GM19240 (cell line): Measurements from ENCODE around the gene HSPA12A.

Experiments
- DNase-seq: peaks from one replicate; pipeline ENCODE4 v3.0.0; 2011; ENCODE audit warnings: low spot score; ENCODE audit not compliant: insufficient read length

The HSPA12A gene

DNA sequence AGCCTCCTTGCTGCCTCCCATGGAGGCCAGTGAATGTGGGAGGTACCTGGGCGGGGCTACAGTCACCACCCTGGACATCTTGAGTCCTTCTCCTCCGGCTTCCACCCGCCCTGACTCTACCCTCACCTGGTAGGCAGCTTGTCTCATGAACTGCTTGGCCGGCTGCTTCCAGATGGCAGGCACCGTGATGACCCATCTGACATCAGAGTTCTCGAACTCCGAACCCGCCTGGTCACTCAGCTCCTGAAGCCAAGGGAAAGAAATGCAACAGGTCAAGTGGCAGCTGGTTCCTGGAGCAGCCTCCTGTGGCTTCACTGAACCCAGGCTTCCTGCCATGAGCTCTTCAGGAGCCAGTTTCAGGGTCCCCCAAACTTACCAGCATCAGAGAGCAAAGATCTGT is 50.1 kb downstream of the HSPA12A start:
- DNase-seq: no peak

DNA sequence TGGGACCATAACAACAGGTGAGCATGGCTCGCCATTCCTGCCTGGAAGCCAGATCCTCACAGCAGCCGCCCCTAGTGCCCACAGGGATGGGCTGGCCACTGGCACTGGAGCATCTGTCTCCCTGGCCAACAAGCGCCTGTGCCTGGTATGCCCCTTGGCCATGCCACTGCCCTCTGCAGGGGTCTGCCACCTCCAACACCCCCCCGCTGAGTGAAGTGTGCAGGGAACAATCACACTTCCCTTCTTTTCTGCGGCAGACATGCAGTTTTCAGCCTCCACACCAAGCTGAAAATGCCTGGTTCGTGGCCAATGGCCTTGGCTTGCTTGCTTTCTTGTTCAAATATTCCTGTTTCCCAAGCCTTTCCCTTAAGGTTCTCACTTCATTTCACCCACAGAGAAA is 50.7 kb downstream of the HSPA12A start:
- DNase-seq: no peak

DNA sequence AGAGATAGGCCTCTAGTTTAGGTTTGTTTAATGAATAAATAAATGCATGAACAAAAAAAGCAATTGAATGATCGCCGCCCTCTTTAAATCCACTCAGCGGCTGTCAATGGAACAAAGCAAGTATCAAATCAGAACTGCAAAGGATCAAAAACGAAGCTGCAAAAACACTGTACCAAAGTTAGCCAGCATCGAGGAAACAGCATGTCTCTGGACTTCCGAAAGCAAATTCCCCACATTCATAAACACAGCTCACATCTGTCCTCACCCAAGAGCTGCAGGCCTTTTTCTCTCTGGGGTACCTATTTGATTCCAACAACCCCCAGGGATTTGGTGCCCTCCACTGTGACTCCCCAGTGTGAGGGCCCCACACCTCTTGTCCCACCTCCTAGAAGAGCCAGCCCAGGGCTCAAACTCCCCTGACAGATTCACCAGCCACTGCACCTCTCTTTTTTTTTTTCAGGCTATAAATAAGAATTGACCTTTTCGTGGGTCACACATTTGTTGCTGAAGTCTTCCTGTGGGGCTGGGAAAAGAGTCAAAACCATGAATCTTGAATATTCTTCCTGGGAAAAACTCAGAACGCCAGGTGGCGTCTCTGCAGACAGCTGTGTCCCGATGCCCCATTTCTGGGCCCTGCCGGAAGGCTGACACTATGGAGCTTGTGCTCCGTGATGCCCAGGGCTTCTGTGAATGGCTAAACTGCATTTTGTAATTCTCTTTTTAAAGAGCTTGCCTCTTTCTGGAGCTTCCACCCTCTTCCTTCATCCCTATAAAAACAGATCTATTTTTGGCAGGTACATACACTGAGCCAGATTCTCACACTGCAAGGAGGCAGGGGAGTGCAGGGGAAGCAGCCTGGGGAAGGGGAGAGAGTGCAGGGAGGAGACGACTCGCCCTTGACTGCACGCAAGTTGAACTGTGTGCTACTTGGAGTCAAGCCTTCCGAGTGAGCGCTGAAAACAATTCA is 51.7 kb downstream of the HSPA12A start:
- no peak for DNase-seq

DNA sequence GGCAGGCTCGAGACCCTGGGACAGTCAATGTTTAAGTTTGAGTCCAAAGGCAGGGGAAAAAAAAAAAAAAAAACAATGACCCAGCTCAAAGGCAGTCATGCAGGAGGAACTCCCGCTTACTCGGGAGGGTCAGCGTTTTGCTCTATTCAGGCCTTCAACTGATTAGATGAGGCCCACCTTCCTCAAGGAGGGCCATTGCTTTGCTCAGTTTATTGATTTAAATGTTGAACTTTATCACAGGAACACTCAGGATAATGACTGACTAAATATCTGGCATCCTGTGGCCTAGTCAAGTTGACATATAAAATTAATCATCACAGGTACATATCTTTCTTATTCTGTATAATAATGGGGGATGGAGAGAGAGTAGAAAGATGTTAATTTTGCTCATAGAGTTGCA is 52.6 kb downstream of the HSPA12A start:
- DNase-seq: no peak

DNA sequence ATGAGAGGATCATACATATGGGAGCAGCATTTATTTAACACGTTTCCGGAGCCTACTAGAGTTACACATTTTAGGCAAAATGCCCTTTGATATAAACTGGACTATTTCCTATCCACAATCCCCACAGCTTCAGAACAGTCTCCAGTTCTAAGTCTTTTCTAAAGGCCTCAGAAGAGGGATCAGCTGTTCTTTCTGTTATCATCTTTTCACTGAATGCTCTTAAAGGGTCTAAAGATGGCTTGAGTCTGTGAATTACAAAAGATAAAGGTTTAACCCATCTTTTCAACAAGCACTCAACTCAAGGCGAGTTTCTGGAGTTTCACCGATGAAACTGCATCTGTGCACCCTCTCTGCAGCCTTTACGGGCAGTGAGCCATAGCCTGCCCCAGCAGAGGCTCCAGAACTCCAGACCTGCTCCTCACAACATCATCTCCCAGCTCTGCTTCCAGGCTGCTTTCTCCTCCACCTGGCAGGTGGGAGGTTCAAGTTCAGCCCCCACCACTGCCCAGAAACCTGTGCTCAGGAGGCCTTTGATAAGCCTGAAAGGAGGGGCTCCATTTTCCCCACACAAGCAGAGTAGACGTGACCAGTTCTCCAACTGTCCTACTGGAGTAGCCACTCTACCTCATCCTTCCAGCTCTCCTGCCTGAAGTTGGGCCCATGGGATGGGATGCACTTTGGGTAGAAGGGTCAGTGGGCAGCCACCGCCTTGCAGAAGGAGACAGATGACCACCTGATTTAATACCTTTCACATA is 53.4 kb downstream of the HSPA12A start:
- no peak for DNase-seq

DNA sequence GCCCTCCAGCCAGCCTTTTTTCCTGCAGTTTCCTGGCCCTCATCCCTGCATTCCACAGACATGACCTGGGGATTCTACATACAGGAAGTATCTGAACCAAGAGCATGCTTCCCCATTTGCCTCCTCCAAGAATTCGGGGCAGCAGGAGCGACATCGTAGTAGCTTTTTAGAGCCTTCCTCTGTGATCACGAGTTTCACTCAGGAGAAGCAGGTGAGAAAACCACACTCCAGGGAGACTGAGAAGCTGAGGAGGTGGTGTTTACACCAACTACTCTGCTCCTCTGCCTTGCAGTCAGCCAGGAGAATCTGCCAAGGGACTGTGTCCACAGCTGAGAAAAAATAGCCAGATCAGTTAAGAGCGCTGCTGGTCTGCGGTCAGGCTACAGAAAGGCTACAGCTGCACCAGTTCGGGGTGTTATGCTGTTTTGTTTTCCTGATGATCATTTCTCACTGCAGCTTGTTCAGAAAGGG is 54.1 kb downstream of the HSPA12A start:
- no peak for DNase-seq

DNA sequence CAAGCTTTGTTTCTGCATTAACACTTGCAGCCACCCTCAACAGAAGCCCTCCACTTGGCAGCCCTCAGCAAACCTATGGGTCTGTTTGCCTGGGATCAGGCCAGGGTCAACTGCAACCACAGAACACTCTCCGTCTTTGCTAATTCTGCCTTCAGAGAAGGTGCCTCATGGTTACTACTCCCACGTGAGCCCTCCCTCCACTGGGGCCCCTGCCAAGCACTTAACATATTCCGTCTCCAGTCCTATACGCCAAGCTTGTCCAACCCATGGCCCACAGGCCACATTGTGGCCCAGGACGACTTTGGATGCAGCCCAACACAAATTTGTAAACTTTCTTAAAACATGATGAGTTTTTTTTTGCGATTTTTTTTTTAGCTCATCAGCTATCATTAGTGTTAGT is 54.7 kb downstream of the HSPA12A start:
- no peak for DNase-seq

DNA sequence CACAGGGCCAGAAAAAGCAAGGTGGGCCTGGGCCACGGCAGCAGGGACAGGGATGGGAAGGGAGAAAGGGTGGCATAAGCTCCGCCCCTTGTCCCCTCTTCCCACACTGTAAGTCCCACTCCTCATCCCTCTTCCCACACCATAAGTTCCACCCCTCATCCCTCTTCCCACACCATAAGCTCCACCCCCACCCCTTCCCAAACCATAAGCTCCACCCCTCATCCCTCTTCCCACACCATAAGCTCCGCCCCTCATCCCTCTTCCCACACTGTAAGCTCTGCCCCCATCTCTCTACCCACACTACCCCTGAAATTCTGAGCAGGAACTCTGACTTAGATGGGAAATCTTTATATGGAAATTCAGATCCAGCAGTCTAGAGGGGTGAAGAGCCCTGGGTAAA is 55.7 kb downstream of the HSPA12A start:
- no peak for DNase-seq

DNA sequence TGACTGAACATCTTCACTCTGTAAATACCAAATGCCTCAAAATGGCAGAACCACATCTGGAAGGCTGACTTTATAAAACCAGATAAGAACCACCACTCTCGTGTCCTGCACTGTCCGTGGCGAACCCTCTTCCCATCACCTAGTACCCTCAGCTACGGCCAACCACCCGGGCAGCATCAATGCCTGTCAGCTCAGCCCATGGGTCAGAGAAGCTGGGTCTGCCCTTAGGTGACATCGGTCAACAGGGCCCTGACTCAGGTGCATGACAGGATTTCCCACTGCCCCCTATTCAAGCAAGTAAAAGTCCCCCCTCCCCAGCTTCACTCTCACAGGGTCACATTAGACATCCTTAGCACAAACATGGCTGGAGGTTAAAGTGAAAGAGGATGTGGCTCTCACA is 56.6 kb downstream of the HSPA12A start:
- DNase-seq: no peak

DNA sequence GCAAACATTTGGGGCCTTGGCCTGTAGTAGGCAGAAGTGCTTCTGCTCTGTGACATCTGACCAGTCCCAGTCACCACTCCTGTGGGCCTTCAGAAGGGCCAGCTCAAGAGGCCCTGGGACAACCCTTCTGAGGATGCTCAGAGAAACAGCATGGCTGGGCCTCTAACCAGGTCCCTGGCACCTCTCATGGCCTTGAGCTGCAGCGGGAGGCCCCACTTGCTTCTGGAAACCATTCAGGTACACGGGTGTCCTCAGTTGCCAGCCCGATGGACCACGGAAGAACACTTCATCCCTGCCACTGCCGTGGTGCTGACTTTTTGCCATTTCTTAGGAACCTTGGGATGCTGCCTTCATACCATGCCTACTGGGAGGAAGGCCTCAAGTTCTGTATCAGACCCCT is 57.6 kb downstream of the HSPA12A start:
- DNase-seq: no peak

DNA sequence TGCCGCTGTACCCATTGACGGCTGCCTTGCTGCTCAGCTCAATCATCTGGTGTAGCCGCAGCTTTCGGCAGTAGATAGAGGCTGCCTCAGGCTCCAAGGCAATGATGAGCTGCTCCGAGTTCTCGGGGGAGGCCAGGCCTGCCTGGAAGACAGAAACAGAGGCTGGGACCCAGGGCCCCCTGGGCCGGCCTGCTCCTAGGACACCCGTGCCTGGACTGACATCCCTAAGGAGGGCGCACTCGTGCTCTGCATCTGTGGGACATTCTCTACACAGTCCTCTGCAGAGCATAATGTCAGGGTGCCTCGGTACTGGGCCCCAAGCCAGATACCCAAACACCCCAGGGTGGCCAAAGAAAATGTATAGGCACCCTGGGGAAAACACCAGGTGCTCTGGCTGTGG is 58.5 kb downstream of the HSPA12A start:
- no peak for DNase-seq

DNA sequence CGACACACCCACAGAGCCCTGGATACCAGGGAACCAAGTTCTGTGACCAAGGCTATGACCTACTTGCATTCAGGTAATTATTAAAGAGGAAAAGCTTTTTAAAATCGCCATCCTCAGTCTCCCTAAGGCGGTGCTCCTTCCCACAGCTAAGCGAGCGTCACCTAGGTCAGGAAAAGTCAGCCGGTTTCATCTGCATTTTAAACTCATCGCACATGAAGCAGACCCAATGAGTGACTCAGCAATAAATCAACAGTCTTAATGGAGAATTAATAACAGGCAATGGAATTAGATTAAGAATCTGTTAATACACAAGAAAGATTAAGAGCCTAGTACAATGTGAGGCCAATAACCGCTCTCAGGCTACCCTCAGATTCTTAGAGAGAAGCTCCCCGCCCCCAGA is 59.2 kb downstream of the HSPA12A start:
- DNase-seq: no peak

DNA sequence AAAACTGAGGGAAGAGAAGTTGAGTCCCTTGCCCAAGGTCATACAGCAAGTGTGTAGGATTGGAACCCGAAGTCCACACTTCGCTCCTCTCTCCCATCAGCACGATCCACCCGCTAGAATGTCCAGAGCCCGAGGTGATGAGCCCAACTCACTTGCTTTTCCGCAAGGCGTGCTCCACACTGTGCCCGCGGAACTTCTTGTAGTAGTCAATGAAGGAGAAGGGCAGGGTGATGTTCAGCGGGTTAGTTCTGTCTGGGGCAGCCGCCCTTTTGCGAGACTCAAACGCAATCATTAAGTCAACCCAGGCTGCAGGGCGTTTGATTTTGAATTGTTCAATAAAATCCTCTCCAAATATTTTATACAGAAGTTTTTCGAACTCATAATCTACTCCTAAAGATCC is 63.0 kb downstream of the HSPA12A start:
- no peak for DNase-seq

DNA sequence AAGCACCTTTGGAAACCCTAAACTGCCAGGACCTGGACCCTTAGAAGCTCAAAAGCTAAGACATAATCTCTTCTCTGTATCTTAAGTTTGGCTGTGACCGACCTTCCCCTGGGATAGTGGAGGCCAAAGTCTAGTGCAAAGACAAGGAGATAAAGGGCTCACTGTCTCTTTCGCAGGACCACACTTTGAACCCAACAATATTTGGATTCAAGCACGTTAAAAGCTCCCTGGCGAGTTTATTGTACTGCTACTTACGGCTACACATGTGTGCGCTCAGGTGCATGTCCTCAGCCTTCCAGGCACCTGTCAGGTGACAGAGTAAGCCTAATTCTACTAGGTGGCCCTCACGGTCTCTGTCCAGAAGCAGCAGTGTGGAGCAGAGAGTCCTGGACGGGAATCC is 65.7 kb downstream of the HSPA12A start:
- DNase-seq: no peak

DNA sequence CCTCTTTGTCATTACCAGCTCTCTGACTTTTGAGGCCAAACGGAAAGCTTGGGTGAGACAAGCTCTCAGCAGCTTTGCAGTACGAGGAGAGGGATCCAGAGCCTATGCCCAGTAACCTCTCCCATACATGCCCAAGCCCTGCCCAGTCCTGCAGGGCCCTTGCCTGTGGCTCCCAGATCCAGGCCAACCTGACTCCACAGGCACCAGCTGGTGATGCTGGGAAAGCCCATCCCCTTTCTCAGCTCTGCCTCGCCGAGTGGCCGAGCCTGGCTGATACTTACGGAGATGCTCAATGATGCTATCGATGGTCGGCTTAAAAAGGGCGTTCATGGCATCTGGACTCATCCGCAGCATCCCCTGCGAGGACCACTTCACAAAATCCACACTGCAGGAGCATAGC is 66.2 kb downstream of the HSPA12A start:
- DNase-seq: no peak

DNA sequence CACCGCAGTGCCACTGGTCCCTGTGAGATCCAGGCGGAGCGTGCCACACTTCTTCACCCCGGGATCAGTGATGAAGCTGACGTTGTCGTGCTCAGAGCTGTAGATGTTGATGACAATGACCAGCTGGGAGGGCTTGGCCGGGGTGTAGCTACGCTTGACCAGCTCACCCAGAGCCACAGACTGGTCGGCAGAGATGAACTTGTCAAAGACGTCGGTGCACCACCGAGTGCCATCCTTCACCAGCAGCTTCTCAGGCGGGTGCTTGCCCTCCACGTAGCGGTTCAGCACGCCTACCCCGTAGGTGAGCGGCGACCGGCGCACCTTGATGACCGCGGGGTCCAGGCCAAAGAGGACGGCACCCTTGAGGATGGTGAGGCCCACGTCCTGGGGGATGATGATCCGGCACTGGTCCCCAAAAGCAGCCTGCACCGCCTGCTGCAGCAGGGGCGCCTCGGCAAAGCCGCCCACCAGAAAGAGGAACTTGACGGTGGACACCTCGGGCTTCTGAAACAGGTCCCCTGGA is 67.4 kb downstream of the HSPA12A start:
- DNase-seq: no peak

DNA sequence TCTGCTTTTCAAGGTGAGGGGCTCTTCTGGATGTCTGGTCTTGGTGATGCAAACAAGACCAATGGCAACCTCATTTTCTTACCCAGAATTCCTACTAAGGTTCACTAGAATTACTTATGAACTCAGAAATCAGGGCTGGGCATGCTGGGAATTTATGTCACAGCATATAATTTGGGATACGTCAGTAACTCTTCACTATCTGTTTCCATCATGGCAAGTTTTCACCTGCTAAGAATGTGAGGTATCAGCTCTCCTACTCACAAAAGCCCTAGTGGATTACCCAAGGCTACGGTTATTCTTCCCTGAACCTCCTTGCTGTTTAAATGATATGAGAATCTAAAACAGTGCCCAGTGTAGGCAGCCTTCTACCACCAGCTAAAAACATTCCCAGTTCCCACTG is 68.5 kb downstream of the HSPA12A start:
- no peak for DNase-seq

DNA sequence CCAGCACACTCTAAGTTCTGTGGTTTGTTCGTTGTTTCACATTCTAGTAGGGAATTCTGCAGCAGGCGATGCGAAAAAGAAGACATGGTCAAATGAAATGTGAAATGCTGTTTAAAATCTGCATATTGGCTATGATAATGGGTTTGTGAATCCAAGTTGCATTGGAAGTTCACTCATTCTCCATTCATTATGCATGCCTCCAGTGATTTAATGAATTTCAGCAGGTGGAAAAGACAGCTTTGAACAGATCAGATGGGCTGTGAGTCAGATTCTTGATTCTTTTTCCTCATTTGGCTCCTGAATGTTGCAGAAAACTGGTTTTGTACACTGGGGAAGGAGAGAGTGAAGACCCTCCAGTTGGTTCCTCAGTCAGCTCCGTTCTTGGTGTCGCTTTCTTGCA is 69.5 kb downstream of the HSPA12A start:
- no peak for DNase-seq

DNA sequence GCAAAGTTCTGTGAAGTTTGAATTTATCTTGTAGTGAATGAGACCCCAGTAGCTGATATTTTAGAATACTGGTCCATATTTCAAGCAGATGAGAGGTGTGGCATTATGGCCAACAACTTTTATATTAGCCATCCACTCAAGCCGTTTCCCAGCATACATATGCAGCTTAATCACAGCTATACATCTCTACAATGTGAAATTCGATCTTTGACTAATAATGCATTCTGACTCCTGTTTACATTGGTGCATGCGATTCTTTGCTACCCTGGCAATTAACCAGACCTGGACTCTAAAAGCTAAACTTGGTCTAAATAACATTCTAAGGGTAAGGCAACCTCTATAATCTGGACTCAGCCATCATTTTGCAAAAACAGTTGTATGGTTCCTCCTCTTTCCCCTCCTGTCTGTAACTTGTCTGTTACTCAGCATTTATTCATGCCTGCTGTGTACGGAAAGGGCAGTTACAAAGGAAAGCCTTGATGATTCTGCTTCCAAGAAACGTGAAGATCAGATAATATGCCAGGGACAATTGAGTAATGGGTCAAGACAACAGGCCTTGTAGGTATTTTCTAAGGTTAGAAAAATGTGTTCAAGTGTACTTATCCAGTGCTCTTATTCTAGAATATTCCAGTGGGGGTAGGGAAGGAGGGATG is 71.0 kb downstream of the HSPA12A start:
- no peak for DNase-seq

DNA sequence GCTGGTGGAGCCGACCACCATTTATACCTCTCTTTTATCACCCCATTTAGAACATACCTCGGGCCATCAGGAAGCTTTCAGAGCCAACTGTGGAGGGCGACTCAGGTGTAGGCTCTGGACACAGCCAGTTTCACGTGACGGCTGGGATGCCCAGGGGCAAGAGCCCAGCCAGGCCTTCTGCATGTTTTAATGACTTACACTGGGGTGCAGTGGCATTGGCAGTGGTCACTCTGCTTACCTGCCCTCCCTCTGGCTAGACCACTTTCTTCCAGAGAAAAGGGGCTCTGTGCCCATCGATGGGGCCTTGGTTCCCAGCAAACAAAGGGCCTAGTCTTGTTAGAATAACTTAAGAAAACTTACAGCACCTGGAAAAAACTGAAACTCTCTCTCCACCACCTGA is 71.7 kb downstream of the HSPA12A start:
- no peak for DNase-seq

DNA sequence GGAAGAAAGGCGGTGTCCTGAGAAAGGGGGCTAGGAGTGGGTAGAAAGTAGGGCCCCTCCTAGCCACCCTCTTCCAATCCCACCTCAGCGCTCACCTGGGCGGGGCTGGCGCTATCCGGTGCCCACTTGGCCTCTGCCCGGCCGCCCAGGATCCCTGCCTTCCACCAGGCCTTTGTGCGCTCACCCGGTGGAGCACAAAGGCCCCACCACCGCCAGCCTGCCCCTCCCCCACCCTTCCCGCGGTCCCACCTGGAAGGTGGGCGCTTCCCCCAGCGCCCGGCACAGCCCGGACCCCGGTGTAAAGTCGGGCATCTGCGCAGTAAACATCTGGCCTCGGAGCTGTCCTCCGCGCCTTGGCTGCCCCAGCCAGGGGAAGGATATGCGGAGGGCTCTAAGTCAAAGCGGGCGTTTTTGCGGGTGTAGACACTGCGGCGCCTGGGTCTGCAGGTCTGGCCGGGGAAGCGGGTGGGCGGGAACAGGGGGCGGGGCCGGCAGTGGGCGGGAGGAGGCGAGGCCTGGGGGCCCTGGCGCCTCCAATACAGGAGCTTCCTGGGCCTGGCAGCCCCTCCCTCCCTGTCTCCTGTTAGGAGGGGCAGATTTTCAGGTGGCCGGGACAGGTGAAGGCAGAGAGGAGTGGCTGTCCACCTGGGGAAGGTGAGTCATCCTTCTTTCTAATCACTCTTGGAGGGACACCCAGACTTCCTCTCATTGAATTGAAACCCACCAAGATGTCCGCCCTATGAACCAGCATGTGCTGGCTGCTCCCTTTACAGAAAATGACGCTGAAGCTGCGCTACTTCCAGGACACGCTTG is 72.3 kb downstream of the HSPA12A start:
- DNase-seq: no peak
